ENCODE data around the gene MEX3A. TPM values are rescaled to one million over a fixed set of nuclear protein-coding genes. Genes with fewer than 3 reads are reported as not detected.

The MEX3A gene
- total RNA-seq, 1 experiment from 2014 or later: 5.0 TPM

- Mint-ChIP-seq H3K9me3 (ENCODE audit: low read depth, unreplicated experiment) (no peaks in the 10 kb centered on the region), H3K4me3 (ENCODE audit: low read depth, unreplicated experiment) (no peak overlapping the region), H3K27me3 (ENCODE audit: unreplicated experiment) (no peaks in the 10 kb centered on the region), H3K36me3 (ENCODE audit: insufficient read depth, unreplicated experiment) (peaks cover 18% of the 10 kb centered on the region), H3K27ac (ENCODE audit: unreplicated experiment) (peak overlapping the region; percentile 98), H3K4me1 (ENCODE audit: low read depth, unreplicated experiment) (peaks cover 53% of the 10 kb centered on the region)
- intact Hi-C loops (cut with micrococcal nuclease; ENCODE audit: unreplicated experiment): loop anchor here (1.0 kb wide), 1 partner anchor 34 kb away; no protein-coding TSS in a partner anchor
- BruUV-seq (replicated peaks): no TSS peak
- peak; percentile 60 for DNase-seq
- TF ChIP-seq CTCF (IDR thresholded peaks at IDR 0.05; ENCODE audit: unreplicated experiment): no peak
- CTCF ChIA-PET: interaction anchor here (0.5 to 19.9 kb wide), 13 partner anchors 11 to 187 kb away, joined by 3 to 356 read pairs (median 6); partner anchors contain the start of genes LMNA, PMF1 and SMG5
Measured at GRCh38 chr1:156095906-156096508, 13.7 kb upstream of the MEX3A start.

- Mint-ChIP-seq H3K9me3 (ENCODE audit: low read depth, unreplicated experiment) (no peaks in the 10 kb centered on the region), H3K27me3 (ENCODE audit: unreplicated experiment) (no peaks in the 10 kb centered on the region), H3K27ac (ENCODE audit: unreplicated experiment) (no peak overlapping the region), H3K4me3 (ENCODE audit: low read depth, unreplicated experiment) (no peak overlapping the region), H3K36me3 (ENCODE audit: insufficient read depth, unreplicated experiment) (peaks cover 18% of the 10 kb centered on the region), H3K4me1 (ENCODE audit: low read depth, unreplicated experiment) (peaks cover 47% of the 10 kb centered on the region)
- BruUV-seq (replicated peaks): no TSS peak
- no peak for DNase-seq
- intact Hi-C loops (cut with micrococcal nuclease; ENCODE audit: unreplicated experiment): no loop called here
- no peak for TF ChIP-seq CTCF (IDR thresholded peaks at IDR 0.05; ENCODE audit: unreplicated experiment)
- CTCF ChIA-PET: interaction anchor here (0.7 to 19.9 kb wide), 5 partner anchors 15 to 134 kb away, joined by 5 to 356 read pairs (median 6); no protein-coding TSS in a partner anchor
Measured at GRCh38 chr1:156091610-156092009, 9.3 kb upstream of the MEX3A start.

- TF ChIP-seq CTCF (IDR thresholded peaks at IDR 0.05; ENCODE audit: unreplicated experiment): peak; percentile 95
- peaks cover 20% of the 10 kb centered on the region for H3K36me3 Mint-ChIP-seq (ENCODE audit: insufficient read depth, unreplicated experiment)
- no TSS peak for BruUV-seq (replicated peaks)
- no peaks in the 10 kb centered on the region for H3K27me3 Mint-ChIP-seq (ENCODE audit: unreplicated experiment)
- H3K27ac Mint-ChIP-seq (ENCODE audit: unreplicated experiment): no peak overlapping the region
- H3K4me3 Mint-ChIP-seq (ENCODE audit: low read depth, unreplicated experiment): no peak overlapping the region
- H3K4me1 Mint-ChIP-seq (ENCODE audit: low read depth, unreplicated experiment): peaks cover 47% of the 10 kb centered on the region
- no peaks in the 10 kb centered on the region for H3K9me3 Mint-ChIP-seq (ENCODE audit: low read depth, unreplicated experiment)
- CTCF ChIA-PET: interaction anchor here (0.7 to 19.9 kb wide), 5 partner anchors 16 to 134 kb away, joined by 5 to 356 read pairs (median 6); no protein-coding TSS in a partner anchor
- intact Hi-C loops (cut with micrococcal nuclease; ENCODE audit: unreplicated experiment): loop anchor here (1.0 kb wide), 2 partner anchors 39 to 134 kb away; no protein-coding TSS in a partner anchor
- peak; percentile 94 for DNase-seq
Measured at GRCh38 chr1:156090840-156091188, 8.5 kb upstream of the MEX3A start.

- Mint-ChIP-seq H3K9me3 (ENCODE audit: low read depth, unreplicated experiment) (no peaks in the 10 kb centered on the region), H3K27me3 (ENCODE audit: unreplicated experiment) (no peaks in the 10 kb centered on the region), H3K4me3 (ENCODE audit: low read depth, unreplicated experiment) (no peak overlapping the region), H3K27ac (ENCODE audit: unreplicated experiment) (no peak overlapping the region), H3K4me1 (ENCODE audit: low read depth, unreplicated experiment) (peaks cover 44% of the 10 kb centered on the region), H3K36me3 (ENCODE audit: insufficient read depth, unreplicated experiment) (peaks cover 15% of the 10 kb centered on the region)
- intact Hi-C loops (cut with micrococcal nuclease; ENCODE audit: unreplicated experiment): loop anchor here (1.0 kb wide), 2 partner anchors 40 to 135 kb away; no protein-coding TSS in a partner anchor
- no peak for TF ChIP-seq CTCF (IDR thresholded peaks at IDR 0.05; ENCODE audit: unreplicated experiment)
- BruUV-seq (replicated peaks): no TSS peak
- DNase-seq: no peak
- CTCF ChIA-PET: interaction anchor here (1.1 to 19.9 kb wide), 3 partner anchors 37 to 135 kb away, joined by 5 to 356 read pairs (median 14); no protein-coding TSS in a partner anchor
Measured at GRCh38 chr1:156090138-156090839, 8.0 kb upstream of the MEX3A start.

Measured in Calu3 (cell line).